ENCODE results near the gene CBFA2T2.

Gene CBFA2T2

DNA sequence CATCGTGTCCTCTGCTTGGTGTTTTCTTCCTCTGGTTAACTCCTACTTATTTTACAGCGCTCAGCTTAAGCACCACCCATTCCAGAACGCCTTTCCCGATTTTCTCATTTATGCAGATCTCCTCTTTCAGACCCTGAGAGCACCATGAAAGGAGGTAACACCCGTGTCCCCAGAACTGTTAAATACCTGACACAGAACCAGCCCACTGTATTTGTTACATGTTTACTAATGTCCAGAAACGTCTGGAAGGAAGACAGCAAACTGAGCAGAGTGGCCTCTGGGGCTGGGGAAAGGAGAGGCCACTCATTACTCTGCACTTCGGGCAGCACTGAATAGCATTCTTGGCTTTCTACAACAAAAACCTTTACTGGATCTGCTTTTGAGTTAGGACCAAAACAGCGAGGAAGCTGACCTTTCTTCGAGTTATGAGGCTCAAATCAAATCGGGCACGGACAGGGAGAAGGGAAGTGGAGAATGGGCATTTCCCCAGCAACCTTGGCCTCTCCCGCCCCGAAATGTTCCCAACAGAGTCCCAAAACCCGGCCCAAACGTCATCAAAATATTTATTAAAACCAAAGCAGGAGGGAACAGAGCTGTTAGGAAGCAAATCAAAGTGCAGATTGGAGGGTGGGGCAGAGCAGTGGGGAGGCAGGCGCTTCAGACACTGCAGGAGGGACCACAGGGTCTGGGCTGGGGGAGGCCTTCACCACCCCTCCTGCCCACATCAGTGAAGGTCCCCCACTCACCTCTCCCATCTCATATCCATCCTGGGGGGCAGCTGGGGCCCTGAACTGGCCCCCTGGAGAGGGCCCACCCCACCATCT is 185.5 kb downstream of the CBFA2T2 start:
- Histone ChIP-seq H3K4me3 (ENCODE audit: low read depth, low read length) (peak overlapping the region; percentile 50), H3K9me3 (ENCODE audit: severe bottlenecking) (no peaks in the 10 kb centered on the region), H3K27me3 (ENCODE audit: insufficient read depth, low read depth, severe bottlenecking) (no peaks in the 10 kb centered on the region), H3K27ac (peak overlapping the region; percentile 74), H3K36me3 (peaks cover 60% of the 10 kb centered on the region)
- no peak for DNase-seq
- TF ChIP-seq CTCF (IDR thresholded peaks at IDR 0.05; ENCODE audit: low read depth, low read length): no peak

DNA sequence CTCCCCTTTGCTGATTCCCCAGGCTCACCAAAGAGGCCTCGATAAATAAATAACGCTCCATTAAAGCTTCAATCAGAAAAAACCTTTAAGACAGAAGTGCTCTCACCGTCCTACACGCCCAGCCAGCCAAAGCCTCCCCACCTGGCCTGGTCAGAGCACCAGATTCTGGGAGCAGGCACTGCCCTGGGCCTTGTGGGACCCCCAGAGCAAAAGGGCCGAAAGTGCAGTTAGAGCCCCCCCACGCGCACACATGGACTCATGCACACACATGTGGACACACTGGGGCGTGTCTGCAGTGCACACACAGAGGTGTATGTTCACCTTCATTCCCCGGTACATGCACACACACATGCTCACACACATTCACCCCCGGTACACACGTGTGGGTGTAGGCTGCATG is 186.2 kb downstream of the CBFA2T2 start:
- DNase-seq: no peak
- TF ChIP-seq CTCF (IDR thresholded peaks at IDR 0.05; ENCODE audit: low read depth, low read length): no peak
- peaks cover 60% of the 10 kb centered on the region for H3K36me3 ChIP-seq
- H3K9me3 ChIP-seq (ENCODE audit: severe bottlenecking): no peaks in the 10 kb centered on the region
- no peak overlapping the region for H3K4me3 ChIP-seq (ENCODE audit: low read depth, low read length)
- H3K27me3 ChIP-seq (ENCODE audit: insufficient read depth, low read depth, severe bottlenecking): no peaks in the 10 kb centered on the region
- peak overlapping the region; percentile 74; the same call in 1 of the 2 replicates for H3K27ac ChIP-seq

GRCh38 chr20:33676652-33677645 is 187.1 kb downstream of the CBFA2T2 start:
- no peak for DNase-seq
- H3K27me3 ChIP-seq (ENCODE audit: insufficient read depth, low read depth, severe bottlenecking): no peaks in the 10 kb centered on the region
- TF ChIP-seq CTCF (IDR thresholded peaks at IDR 0.05; ENCODE audit: low read depth, low read length): no peak
- peaks cover 57% of the 10 kb centered on the region for H3K36me3 ChIP-seq
- no peak overlapping the region for H3K4me3 ChIP-seq (ENCODE audit: low read depth, low read length)
- H3K27ac ChIP-seq: no peak overlapping the region
- H3K9me3 ChIP-seq (ENCODE audit: severe bottlenecking): no peaks in the 10 kb centered on the region

DNA sequence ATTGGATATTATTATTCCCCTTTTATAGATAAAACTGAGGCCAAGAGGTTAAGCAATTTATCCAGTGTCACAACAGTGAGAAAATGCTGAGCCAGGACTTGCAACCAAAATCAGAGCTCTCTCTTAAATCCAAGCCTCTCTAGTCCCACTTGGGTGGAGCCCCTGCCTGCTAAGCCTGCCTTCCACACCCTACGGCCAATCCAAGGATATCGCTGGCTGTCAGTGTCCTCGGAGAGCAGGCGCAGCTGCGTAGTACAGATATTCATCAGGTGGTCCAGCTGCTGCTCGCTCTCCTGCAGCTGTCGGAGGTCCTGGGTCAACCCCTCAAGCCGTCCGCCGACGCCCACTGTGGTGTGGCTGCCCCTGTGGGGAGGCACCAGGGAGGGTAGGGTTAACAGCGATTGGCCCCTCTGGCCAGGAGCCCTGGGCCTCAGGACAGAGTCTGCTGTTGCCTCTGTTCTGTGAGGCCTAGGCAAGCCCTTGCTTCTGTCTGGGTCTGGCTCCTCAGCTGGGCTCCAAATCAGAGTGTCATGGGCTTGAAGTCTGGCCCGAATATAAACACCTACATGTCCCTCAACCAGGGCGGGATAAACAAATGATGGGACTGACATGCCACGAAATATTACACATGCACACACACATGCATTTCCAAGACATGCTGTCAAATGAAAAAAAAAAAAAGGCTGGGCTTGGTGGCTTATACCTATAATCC is 188.3 kb downstream of the CBFA2T2 start:
- no peaks in the 10 kb centered on the region for H3K9me3 ChIP-seq (ENCODE audit: severe bottlenecking)
- no peak overlapping the region for H3K4me3 ChIP-seq (ENCODE audit: low read depth, low read length)
- TF ChIP-seq CTCF (IDR thresholded peaks at IDR 0.05; ENCODE audit: low read depth, low read length): no peak
- no peak overlapping the region for H3K27ac ChIP-seq
- peaks cover 64% of the 10 kb centered on the region for H3K36me3 ChIP-seq
- DNase-seq: no peak
- H3K27me3 ChIP-seq (ENCODE audit: insufficient read depth, low read depth, severe bottlenecking): no peaks in the 10 kb centered on the region

GRCh38 chr20:33679758-33680485 is 190.0 kb downstream of the CBFA2T2 start:
- H3K27ac ChIP-seq: no peak overlapping the region
- no peak for TF ChIP-seq CTCF (IDR thresholded peaks at IDR 0.05; ENCODE audit: low read depth, low read length)
- H3K36me3 ChIP-seq: peaks cover 81% of the 10 kb centered on the region
- H3K9me3 ChIP-seq (ENCODE audit: severe bottlenecking): no peaks in the 10 kb centered on the region
- H3K4me3 ChIP-seq (ENCODE audit: low read depth, low read length): no peak overlapping the region
- DNase-seq: no peak
- H3K27me3 ChIP-seq (ENCODE audit: insufficient read depth, low read depth, severe bottlenecking): no peaks in the 10 kb centered on the region
